HepG2 (cell line): ENCODE results near the gene YPEL3. TPM values are rescaled to one million over a fixed set of nuclear protein-coding genes. Genes with fewer than 3 reads are reported as not detected.
A peak's percentile ranks its signal among the peaks of the same experiment; 100 is the strongest.

Experiments used
- ATF7 ChIP-seq, 2 experiments: fragments of 450-650 bp in 1 of 2; sonication (generic) in 1 of 2; formaldehyde crosslinking in 1 of 2; IDR thresholded peaks; 2 replicates each; pipeline versions ENCODE4 v1.4.0 to v1.6.1; 2016 to 2020; ENCODE audit warnings: antibody characterized with exemption in 1 of 2, mild to moderate bottlenecking in 1 of 2, missing genetic modification reagents in 1 of 2
- BORCS8-MEF2B ChIP-seq: sonication (generic); formaldehyde crosslinking; IDR thresholded peaks from 2 replicates; pipeline ENCODE4 v1.8.0; 2022; ENCODE audit warnings: mild to moderate bottlenecking, missing genetic modification reagents
- FOXK1 ChIP-seq: sonication (generic); formaldehyde crosslinking; IDR thresholded peaks from 2 replicates; pipeline ENCODE4 v1.4.0; 2020; ENCODE audit warnings: low read depth, missing genetic modification reagents, borderline replicate concordance
- GATAD2A ChIP-seq: IDR thresholded peaks from 2 replicates; pipeline ENCODE4 v1.6.1; 2016
- JARID2 ChIP-seq: sonication (generic); formaldehyde crosslinking; IDR thresholded peaks from 2 replicates; pipeline ENCODE4 v1.8.1; 2023; ENCODE audit warnings: missing genetic modification reagents, inconsistent platforms; ENCODE audit not compliant: insufficient replicate concordance
- NAIF1 ChIP-seq: sonication (generic); formaldehyde crosslinking; IDR thresholded peaks from 2 replicates; pipeline ENCODE4 v1.5.0; 2020; ENCODE audit warnings: mild to moderate bottlenecking, missing genetic modification reagents, borderline replicate concordance
- RBFOX2 ChIP-seq: fragments of 200-400 bp; formaldehyde crosslinking; IDR thresholded peaks from 2 replicates; pipeline ENCODE4 v1.6.1; 2017; ENCODE audit warnings: low read depth, mild to moderate bottlenecking, low read length
- RCOR2 ChIP-seq: IDR thresholded peaks from 2 replicates; pipeline ENCODE4 v1.6.1; 2016; ENCODE audit warnings: missing biosample characterization, missing genetic modification reagents
- RFXANK ChIP-seq: IDR thresholded peaks from 2 replicates; pipeline ENCODE4 v1.6.1; 2016
- YEATS2 ChIP-seq: sonication (generic); formaldehyde crosslinking; IDR thresholded peaks from 2 replicates; pipeline ENCODE4 v1.4.0; 2020; ENCODE audit warnings: missing genetic modification reagents, borderline replicate concordance
- YEATS4 ChIP-seq: sonication (generic); formaldehyde crosslinking; IDR thresholded peaks from 2 replicates; pipeline ENCODE4 v1.4.0; 2020; ENCODE audit warnings: missing genetic modification reagents, borderline replicate concordance
- YY1 ChIP-seq: IDR thresholded peaks from 2 replicates; pipeline ENCODE4 v1.6.1; 2011; ENCODE audit warnings: low read length, low read depth, moderate library complexity, mild to moderate bottlenecking; ENCODE audit not compliant: insufficient read depth, insufficient replicate concordance
- ZBTB2 ChIP-seq: sonication (generic); formaldehyde crosslinking; IDR thresholded peaks from 2 replicates; pipeline ENCODE4 v1.8.0; 2022; ENCODE audit warnings: low read depth, missing genetic modification reagents
- ZBTB49 ChIP-seq: sonication (generic); formaldehyde crosslinking; IDR thresholded peaks from 2 replicates; pipeline ENCODE4 v1.4.0; 2020; ENCODE audit warnings: missing genetic modification reagents, borderline replicate concordance
- ZNF563 ChIP-seq: sonication (generic); formaldehyde crosslinking; IDR thresholded peaks from 2 replicates; pipeline ENCODE4 v1.8.0; 2022; ENCODE audit warnings: mild to moderate bottlenecking, moderate library complexity, missing genetic modification reagents
- ZNF776 ChIP-seq: sonication (generic); formaldehyde crosslinking; IDR thresholded peaks from 2 replicates; pipeline ENCODE4 v1.4.0; 2020; ENCODE audit warnings: mild to moderate bottlenecking, missing genetic modification reagents
- polyA plus RNA-seq, 8 experiments: library from polyadenylated mRNA; depleted of rRNA in 3 of 8; stranded (reverse) in 7 of 8; unstranded in 1 of 8; fragments of >200 nt; fragmentation: Illumina TruSeq in 4 of 8; extraction: Trizol in 4 of 8; gene quantifications; 2 replicates each; pipeline versions ENCODE4 v1.2.1 to v1.2.3, GENCODE V29; 2011 to 2016; ENCODE audit warnings: low read depth in 4 of 8, missing spikeins in 1 of 8, mixed read lengths in 1 of 8; ENCODE audit not compliant: insufficient read depth in 1 of 8
- total RNA-seq, 5 experiments: library from RNA; depleted of rRNA; stranded (reverse); fragments of >200 nt; fragmentation: Illumina TruSeq; extraction: Trizol; gene quantifications; 2 replicates each; pipeline ENCODE4 v1.2.3, GENCODE V29; 2016; ENCODE audit warnings: low read depth in 1 of 5
- TF ChIP-seq, protein P1 (sequence below): sonication (generic); formaldehyde crosslinking; IDR thresholded peaks from 2 replicates; pipeline ENCODE4 v1.8.1; 2023; ENCODE audit warnings: mild to moderate bottlenecking, moderate library complexity, missing genetic modification reagents
- TF ChIP-seq, protein P2 (sequence below): sonication (generic); formaldehyde crosslinking; IDR thresholded peaks from 2 replicates; pipeline ENCODE4 v1.8.1; 2023; ENCODE audit warnings: mild to moderate bottlenecking, inconsistent platforms, moderate library complexity, missing genetic modification reagents, borderline replicate concordance
- TF ChIP-seq, protein P3 (sequence below): sonication (generic); formaldehyde crosslinking; IDR thresholded peaks from 2 replicates; pipeline ENCODE4 v1.8.1; 2023; ENCODE audit warnings: mild to moderate bottlenecking, missing genetic modification reagents

The YPEL3 gene
- total and polyA plus RNA-seq, 2 of the 13 experiments (the other 11 are each of a cell fraction or from before 2014, with no cell fraction given): 5.4 to 47.0 TPM

DNA sequence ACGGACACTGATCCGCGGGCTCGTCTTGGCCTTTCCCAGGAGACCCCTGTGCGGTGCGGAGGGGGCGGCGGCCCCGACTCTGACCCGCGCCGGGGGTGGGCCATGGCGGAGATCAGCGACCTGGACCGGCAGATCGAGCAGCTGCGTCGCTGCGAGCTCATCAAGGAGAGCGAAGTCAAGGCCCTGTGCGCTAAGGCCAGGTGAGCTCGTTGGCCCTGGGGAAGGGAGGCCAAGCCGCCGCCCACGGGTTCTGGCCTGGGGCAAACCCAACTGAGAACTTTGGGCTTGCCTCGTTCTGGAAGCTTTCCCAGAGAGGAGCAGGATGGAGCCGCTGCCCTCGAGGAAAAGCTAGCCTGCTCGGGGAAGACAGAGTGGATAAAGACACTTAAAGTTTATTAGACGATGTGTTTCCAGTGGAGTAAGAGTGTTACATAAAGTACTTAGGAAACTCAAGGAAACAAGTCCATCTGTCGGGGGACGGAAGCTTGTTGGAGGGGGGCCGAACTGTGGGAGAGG is 19.7 kb downstream of the YPEL3 start (continued):
- TF ChIP-seq ZBTB2 (CRISPR knock-in tag) (no peak), RBFOX2 (peak; percentile 12; the same call in 1 of the 2 replicates), YEATS2 (no peak; the same call in 1 of the 2 replicates), YY1 (peak; percentile 1), GATAD2A (CRISPR knock-in tag) (no peak), JARID2 (no peak), ZNF776 (CRISPR knock-in tag) (no peak), YEATS4 (no peak), NAIF1 (no peak), FOXK1 (CRISPR knock-in tag) (no peak), ZNF563 (CRISPR knock-in tag) (no peak), RCOR2 (CRISPR knock-in tag) (no peak), ZBTB49 (CRISPR knock-in tag) (0 out of 2 replicates have a peak, but pooled peaks have one; percentile 17), BORCS8-MEF2B (CRISPR knock-in tag) (no peak), ATF7 (IDR thresholded peaks at IDR 0.05) (no peak), ATF7 (CRISPR knock-in tag; IDR thresholded peaks at IDR 0.05) (no peak; the same call in 1 of the 2 replicates), RFXANK (no peak)
- TF ChIP-seq, protein P1, sequence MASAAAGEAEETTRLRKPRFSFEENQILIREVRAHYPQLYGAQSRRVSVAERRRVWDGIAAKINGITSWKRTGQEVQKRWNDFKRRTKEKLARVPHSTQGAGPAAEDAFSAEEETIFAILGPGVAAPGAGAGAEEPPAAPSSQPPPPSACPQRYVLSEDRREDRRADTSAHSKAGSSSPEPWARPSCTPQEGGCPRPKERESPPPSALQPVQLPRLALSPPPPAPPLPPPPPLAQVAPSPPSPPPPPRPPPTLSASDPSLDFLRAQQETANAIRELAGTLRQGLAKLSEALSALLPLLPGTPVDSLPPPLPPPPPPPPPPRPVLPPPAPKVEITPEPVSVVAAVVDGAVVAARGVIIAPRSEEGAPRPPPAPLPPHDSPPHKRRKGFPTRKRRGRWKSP (CRISPR knock-in tag): 0 out of 2 replicates have a peak, but pooled peaks have one; percentile 4
- TF ChIP-seq, protein P2, sequence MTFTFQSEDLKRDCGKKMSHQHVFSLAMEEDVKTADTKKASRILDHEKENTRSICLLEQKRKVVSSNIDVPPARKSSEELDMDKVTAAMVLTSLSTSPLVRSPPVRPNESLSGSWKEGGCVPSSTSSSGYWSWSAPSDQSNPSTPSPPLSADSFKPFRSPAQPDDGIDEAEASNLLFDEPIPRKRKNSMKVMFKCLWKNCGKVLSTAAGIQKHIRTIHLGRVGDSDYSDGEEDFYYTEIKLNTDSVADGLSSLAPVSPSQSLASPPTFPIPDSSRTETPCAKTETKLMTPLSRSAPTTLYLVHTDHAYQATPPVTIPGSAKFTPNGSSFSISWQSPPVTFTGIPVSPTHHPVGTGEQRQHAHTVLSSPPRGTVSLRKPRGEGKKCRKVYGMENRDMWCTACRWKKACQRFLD (CRISPR knock-in tag): peak; percentile 60; the same call in 1 of the 2 replicates
- TF ChIP-seq, protein P3, sequence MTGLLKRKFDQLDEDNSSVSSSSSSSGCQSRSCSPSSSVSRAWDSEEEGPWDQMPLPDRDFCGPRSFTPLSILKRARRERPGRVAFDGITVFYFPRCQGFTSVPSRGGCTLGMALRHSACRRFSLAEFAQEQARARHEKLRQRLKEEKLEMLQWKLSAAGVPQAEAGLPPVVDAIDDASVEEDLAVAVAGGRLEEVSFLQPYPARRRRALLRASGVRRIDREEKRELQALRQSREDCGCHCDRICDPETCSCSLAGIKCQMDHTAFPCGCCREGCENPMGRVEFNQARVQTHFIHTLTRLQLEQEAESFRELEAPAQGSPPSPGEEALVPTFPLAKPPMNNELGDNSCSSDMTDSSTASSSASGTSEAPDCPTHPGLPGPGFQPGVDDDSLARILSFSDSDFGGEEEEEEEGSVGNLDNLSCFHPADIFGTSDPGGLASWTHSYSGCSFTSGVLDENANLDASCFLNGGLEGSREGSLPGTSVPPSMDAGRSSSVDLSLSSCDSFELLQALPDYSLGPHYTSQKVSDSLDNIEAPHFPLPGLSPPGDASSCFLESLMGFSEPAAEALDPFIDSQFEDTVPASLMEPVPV: no peak
